Skeletal muscle tissue (tissue), 4 donors: ENCODE measurements around the gene NKAIN2. TPM values are rescaled to one million over a fixed set of nuclear protein-coding genes. Genes with fewer than 3 reads are reported as not detected.
"Not testable (repeated sequence)": the region's sequence is repeated elsewhere in the genome, so short reads cannot be mapped to it uniquely, and the experiment has no call there.

Source experiments
- H3K27ac ChIP-seq: one replicate; pipeline ENCODE4 v1.7.0; 2013; ENCODE audit warnings: mild to moderate bottlenecking, low read depth, low read length, inconsistent platforms
- H3K27me3 ChIP-seq, 3 donors: one replicate each; pipeline ENCODE4 v1.7.0; 2013; ENCODE audit warnings: low read length in 3 of 3; ENCODE audit not compliant: control insufficient read depth in 3 of 3, insufficient read depth in 3 of 3
- H3K36me3 ChIP-seq, 3 donors: one replicate each; pipeline ENCODE4 v1.7.0; 2013; ENCODE audit warnings: low read length in 3 of 3; ENCODE audit not compliant: control insufficient read depth in 3 of 3, insufficient read depth in 3 of 3
- H3K4me1 ChIP-seq, 3 donors: one replicate each; pipeline ENCODE4 v1.7.0; 2013; ENCODE audit warnings: low read length in 3 of 3, mild to moderate bottlenecking in 3 of 3; ENCODE audit not compliant: control insufficient read depth in 3 of 3, insufficient read depth in 3 of 3
- H3K4me3 ChIP-seq, 3 donors: one replicate each; pipeline ENCODE4 v1.7.0; 2013; ENCODE audit warnings: low read length in 3 of 3
- H3K9ac ChIP-seq, 3 donors: one replicate each; pipeline ENCODE4 v1.7.0; 2013; ENCODE audit warnings: low read length in 3 of 3, mild to moderate bottlenecking in 3 of 3, moderate library complexity in 2 of 3, low read depth in 1 of 3
- H3K9me3 ChIP-seq, 3 donors: one replicate each; pipeline ENCODE4 v1.7.0; 2013; ENCODE audit warnings: low read length in 3 of 3; ENCODE audit not compliant: control insufficient read depth in 3 of 3
- total RNA-seq: library from RNA; depleted of rRNA; stranded (reverse); fragments of >200 nt; gene quantifications from one replicate; pipeline ENCODE4 v1.2.3, GENCODE V29; 2014
- donor health status: Osteomylitis.

The NKAIN2 gene
- total RNA-seq, 1 donor from 2014 or later = 3.1 TPM

DNA sequence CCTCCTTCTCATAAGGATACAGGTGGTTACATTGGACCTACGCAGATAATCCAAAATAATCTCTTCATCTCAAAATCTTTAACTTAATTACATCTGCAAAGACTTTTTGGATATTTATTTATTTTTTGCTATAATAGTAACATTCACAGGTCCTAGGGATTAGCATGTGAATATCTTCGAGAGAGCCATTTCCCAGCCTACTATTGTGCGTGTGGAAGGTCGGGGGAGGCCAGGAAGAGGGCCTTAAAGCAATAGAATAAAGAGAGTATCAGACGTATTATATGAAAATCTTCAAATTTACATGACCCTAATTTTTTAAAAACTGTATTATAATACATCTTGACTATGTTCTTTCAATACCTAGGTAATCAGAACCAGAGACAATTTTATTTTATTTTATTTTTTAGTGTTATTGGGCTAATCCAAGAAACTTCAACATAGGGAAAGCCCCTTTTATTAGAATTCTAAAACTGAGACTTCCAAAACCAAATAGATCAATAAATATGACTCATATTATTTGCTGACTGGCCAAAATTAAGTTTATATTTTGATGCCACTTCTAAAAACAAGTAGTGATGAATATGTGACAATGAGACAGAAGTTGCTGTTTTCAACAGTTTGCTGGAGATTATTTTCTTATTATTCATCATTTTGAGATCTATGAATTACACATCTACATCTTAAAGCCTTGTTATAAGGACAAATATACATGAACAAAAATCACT lies 536.1 kb downstream of the NKAIN2 start:
- no peak overlapping the region for H3K9ac ChIP-seq
- no peaks in the 10 kb centered on the region for H3K36me3 ChIP-seq
- no peaks in the 10 kb centered on the region for H3K9me3 ChIP-seq
- no peak overlapping the region for H3K4me3 ChIP-seq
- no peak overlapping the region for H3K27ac ChIP-seq
- no peaks in the 10 kb centered on the region for H3K27me3 ChIP-seq
- no peaks in the 10 kb centered on the region for H3K4me1 ChIP-seq

DNA sequence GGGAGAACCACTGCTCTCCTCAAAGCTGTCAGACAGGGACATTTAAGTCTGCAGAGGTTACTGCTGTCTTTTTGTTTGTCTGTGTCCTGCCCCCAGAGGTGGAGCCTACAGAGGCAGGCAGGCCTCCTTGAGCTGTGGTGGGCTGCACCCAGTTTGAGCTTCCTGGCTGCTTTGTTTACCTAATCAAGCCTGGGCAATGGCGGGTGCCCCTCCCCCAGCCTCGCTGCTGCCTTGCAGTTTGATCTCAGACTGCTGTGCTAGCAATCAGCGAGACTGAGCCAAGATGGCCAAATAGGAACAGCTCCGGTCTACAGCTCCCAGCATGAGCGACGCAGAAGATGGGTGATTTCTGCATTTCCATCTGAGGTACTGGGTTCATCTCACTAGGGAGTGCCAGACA lies 544.7 kb downstream of the NKAIN2 start:
- H3K4me3 ChIP-seq, H3K36me3 ChIP-seq, H3K27me3 ChIP-seq, H3K27ac ChIP-seq, H3K9me3 ChIP-seq, H3K4me1 ChIP-seq, H3K9ac ChIP-seq: not testable (repeated sequence)

DNA sequence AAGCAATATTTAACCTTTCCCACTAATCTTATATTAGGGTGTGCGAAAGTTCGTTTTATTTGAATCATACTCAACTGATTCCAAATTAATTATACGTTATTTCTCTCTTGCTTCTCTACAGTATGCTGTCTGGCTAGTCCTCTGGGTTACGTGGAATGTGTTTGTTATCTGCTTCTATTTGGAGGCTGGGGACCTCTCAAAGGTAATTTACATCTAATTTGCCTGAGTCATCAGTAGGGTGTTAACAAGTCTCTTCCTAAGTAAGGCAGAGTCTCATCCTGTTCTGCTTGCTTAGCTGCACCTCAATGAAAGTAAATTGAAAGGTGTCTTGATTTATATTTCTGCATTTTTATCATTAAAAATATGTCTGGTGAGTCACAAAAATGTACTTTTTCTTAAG lies 551.5 kb downstream of the NKAIN2 start:
- Histone ChIP-seq H3K27ac (no peak overlapping the region), H3K4me1 (no peaks in the 10 kb centered on the region), H3K27me3 (no peaks in the 10 kb centered on the region), H3K36me3 (no peaks in the 10 kb centered on the region), H3K9me3 (no peaks in the 10 kb centered on the region), H3K9ac (no peak overlapping the region), H3K4me3 (no peak overlapping the region)

DNA sequence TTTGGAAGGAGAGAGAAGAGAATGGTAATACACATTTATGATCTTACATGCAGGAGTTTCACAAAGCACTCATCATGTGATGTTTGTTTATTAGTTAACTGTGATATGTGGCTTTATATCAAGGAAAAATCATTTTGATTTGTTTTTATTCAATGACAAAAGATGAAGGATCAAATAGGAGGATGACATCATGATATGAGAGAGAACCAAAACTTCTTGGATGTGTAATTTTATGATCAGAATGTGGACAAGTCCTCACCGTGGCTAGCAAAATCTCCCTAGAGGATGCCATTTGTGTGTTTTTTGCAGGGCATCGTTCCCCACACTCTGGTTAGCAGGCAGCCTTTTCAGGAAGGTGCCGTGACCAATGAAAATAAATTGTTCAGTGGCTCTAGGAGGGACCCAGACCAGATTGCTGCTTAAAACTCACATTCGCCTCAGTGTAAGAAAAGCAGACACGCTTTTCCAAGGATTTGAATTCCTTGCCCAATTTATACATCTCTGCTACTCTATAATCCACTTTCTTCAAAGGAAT lies 552.7 kb downstream of the NKAIN2 start:
- H3K4me3 ChIP-seq = no peak overlapping the region
- H3K9me3 ChIP-seq = no peaks in the 10 kb centered on the region
- H3K27me3 ChIP-seq = no peaks in the 10 kb centered on the region
- H3K4me1 ChIP-seq = no peaks in the 10 kb centered on the region
- no peak overlapping the region for H3K27ac ChIP-seq
- H3K9ac ChIP-seq = no peak overlapping the region
- no peaks in the 10 kb centered on the region for H3K36me3 ChIP-seq

DNA sequence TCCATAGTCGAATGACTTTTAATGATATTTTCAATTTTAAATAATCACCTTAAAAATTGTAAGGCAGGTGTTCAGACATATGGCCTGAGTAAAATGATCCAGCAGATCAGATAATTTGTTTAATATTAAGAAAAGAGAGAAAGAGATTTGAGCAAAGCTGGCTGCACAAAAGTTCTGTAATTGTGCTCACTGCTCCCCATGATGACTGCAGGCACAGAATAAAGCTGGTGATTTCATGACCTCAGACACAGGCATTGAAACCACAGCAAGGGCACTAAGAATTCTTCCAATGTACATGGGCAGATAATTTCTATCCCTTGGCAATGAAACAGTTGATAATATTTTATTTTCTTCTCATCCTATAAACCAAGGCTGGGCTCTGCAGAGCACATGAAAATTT lies 553.1 kb downstream of the NKAIN2 start:
- Histone ChIP-seq H3K4me3 (no peak overlapping the region), H3K27me3 (no peaks in the 10 kb centered on the region), H3K4me1 (no peaks in the 10 kb centered on the region), H3K9me3 (no peaks in the 10 kb centered on the region), H3K36me3 (no peaks in the 10 kb centered on the region), H3K27ac (no peak overlapping the region), H3K9ac (no peak overlapping the region)

DNA sequence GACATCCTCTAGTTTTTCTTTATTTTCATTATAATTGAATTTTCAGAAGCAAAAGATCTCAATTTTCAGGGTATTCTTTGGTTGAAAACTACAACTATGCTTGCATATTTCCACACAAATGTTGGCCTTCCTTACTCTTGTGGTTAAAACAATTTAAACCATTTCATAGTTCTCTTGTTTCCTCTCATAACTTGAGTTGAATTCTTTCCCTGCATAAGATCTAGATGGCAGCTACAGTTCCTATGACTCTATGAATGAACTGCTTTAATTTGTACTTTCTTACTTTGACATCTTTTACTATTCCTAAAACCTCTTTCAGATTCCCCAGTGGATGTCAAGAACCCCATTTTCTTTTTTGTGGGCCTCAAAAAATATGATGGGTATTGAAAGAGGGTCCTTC lies 564.5 kb downstream of the NKAIN2 start:
- Histone ChIP-seq H3K27ac (no peak overlapping the region), H3K27me3 (no peaks in the 10 kb centered on the region), H3K9ac (no peak overlapping the region), H3K9me3 (no peaks in the 10 kb centered on the region), H3K4me3 (no peak overlapping the region), H3K4me1 (no peaks in the 10 kb centered on the region), H3K36me3 (no peaks in the 10 kb centered on the region)

DNA sequence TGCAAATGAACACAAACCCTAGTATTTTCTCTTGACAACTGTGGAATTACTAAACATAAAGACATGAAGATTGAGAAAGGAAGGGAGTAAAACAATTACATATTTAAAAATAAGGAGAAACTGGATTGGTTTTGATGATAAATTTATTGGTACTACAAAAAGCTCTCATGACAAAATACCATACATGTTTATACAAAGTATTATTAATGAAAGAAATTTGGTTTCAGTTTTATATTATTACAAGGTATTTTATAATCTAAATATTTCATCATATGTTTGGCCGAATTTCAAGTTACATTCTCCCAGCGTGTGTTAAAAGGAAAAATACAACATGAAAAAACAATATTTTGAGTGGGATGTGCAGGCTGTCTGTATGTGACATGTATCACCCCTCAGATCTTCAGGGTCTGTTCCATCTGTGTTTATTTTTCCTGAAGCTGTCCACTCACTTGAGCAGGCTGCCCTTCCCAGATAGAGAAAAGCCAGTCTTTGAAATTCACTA lies 568.4 kb downstream of the NKAIN2 start:
- Histone ChIP-seq H3K27ac (no peak overlapping the region), H3K36me3 (no peaks in the 10 kb centered on the region), H3K4me1 (no peaks in the 10 kb centered on the region), H3K27me3 (no peaks in the 10 kb centered on the region), H3K9ac (no peak overlapping the region), H3K9me3 (no peaks in the 10 kb centered on the region), H3K4me3 (no peak overlapping the region)

DNA sequence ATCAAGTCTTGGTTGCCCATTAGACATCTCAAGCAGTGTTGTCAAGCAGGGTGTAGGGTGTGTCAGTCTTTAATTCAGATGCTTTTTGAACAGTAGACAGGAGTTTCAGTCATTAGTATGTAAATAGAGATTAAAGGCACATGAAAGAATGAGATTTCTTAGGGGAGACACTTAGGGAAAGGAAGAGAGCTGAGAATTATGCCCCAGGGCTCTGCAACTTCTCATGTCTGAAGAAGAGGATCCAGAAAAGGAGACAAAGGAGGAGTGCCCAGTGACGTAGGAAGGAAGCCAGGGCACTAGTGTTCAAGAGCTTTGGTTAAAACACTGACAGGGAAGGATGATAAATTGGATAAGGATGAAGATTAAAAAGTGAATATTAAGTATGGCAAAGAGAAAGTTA lies 569.7 kb downstream of the NKAIN2 start:
- Histone ChIP-seq H3K9me3 (no peaks in the 10 kb centered on the region), H3K27me3 (no peaks in the 10 kb centered on the region), H3K4me3 (no peak overlapping the region), H3K4me1 (no peaks in the 10 kb centered on the region), H3K36me3 (no peaks in the 10 kb centered on the region), H3K9ac (no peak overlapping the region), H3K27ac (no peak overlapping the region)

DNA sequence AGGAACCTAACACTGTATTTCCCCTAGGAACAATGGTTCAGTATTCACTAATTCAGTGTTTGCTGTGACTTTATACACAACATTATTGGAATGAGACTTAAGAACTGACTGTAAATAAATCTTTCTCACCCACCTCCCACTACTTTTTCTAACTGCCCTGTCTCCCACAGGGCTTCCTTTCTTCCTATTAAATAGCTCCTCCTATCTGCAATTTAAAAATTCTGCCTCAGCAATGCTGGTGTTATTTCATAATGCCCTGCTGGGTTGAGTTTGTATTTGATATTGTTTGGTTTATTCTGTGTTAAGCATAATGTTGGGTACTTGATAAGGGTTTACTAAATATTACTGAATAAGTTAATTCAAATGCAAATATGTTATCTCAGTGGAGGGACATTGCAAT lies 585.5 kb downstream of the NKAIN2 start:
- H3K27me3 ChIP-seq = no peaks in the 10 kb centered on the region
- no peak overlapping the region for H3K9ac ChIP-seq
- no peak overlapping the region for H3K4me3 ChIP-seq
- H3K27ac ChIP-seq = no peak overlapping the region
- H3K4me1 ChIP-seq = no peaks in the 10 kb centered on the region
- H3K9me3 ChIP-seq = no peaks in the 10 kb centered on the region
- no peaks in the 10 kb centered on the region for H3K36me3 ChIP-seq

DNA sequence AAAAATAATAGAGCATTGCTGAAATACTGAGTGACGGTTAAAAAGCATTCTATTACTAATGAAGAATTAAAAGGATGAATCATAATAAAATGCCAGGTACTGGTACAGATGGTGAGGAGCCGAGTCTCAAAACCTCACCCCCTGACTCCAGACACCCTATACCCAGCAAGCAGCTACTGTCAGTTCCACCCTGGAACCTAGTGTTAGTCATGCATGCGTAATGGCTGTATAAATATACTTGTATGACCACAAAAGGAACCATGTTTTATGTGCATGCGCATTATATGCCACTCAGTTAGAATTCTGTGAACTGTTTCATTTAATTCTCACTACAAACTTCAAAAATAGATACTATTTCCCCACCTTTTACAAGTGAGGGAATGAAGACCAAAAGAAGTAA lies 589.9 kb downstream of the NKAIN2 start:
- no peaks in the 10 kb centered on the region for H3K9me3 ChIP-seq
- H3K9ac ChIP-seq = no peak overlapping the region
- H3K27ac ChIP-seq = no peak overlapping the region
- no peaks in the 10 kb centered on the region for H3K27me3 ChIP-seq
- H3K36me3 ChIP-seq = no peaks in the 10 kb centered on the region
- H3K4me3 ChIP-seq = no peak overlapping the region
- H3K4me1 ChIP-seq = no peaks in the 10 kb centered on the region
